ENCODE results near the gene LEMD1.

Gene LEMD1

DNA sequence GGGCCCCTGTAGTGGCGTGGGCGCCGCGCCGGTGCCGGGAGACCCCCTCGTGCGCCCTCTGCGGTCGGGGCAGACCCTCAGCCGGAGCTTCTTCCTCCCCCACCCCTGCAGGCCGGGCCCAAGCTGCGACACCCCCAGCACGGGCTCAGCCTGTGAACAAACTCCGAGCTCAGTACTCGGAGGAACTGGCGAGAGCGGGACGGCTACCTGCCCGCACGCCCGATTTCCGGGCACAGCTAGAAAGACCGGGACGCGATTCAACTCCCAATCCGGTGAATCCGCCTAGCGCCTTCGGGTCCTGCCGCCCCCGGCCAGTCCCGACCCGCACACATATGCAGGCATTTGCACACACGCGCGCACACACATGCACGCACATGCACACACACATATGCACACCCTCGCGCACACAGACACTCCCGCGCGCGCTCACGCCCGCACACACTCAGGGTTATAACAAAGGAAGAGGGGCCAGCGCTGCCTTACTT lies 34.6 kb upstream of the LEMD1 start:
- no peak overlapping the region for H3K4me2 ChIP-seq (ENCODE audit: low read length)
- H3K9ac ChIP-seq (ENCODE audit: low read length), result no peak overlapping the region
- H3K4me1 ChIP-seq (ENCODE audit: insufficient read depth, low read length, severe bottlenecking), result no peaks in the 10 kb centered on the region
- no peak overlapping the region for H3K27ac ChIP-seq (ENCODE audit: low read depth, low read length, poor library complexity, severe bottlenecking)
- H2AFZ ChIP-seq (ENCODE audit: low read length), result no peak overlapping the region
- H3K27me3 ChIP-seq (ENCODE audit: insufficient read depth, low read length), result 0 out of 2 replicates have a peak, but pooled peaks cover 5% of the 10 kb centered on the region
- H3K9me2 ChIP-seq (ENCODE audit: low read depth, low read length), result no peaks in the 10 kb centered on the region
- TF ChIP-seq, protein P1, sequence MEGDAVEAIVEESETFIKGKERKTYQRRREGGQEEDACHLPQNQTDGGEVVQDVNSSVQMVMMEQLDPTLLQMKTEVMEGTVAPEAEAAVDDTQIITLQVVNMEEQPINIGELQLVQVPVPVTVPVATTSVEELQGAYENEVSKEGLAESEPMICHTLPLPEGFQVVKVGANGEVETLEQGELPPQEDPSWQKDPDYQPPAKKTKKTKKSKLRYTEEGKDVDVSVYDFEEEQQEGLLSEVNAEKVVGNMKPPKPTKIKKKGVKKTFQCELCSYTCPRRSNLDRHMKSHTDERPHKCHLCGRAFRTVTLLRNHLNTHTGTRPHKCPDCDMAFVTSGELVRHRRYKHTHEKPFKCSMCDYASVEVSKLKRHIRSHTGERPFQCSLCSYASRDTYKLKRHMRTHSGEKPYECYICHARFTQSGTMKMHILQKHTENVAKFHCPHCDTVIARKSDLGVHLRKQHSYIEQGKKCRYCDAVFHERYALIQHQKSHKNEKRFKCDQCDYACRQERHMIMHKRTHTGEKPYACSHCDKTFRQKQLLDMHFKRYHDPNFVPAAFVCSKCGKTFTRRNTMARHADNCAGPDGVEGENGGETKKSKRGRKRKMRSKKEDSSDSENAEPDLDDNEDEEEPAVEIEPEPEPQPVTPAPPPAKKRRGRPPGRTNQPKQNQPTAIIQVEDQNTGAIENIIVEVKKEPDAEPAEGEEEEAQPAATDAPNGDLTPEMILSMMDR (IDR thresholded peaks at IDR 0.05; ENCODE audit: low read length), result no peak
- TF ChIP-seq EZH2 (IDR thresholded peaks at IDR 0.05; ENCODE audit: borderline replicate concordance, low read length), result no peak
- H3K4me3 ChIP-seq (ENCODE audit: low read depth, low read length, poor library complexity, severe bottlenecking), result no peak overlapping the region
- no peaks in the 10 kb centered on the region for H3K36me3 ChIP-seq (ENCODE audit: insufficient read depth, low read length)
- H3K79me2 ChIP-seq (ENCODE audit: insufficient read depth, low read length), result no peaks in the 10 kb centered on the region
- H3K9me3 ChIP-seq (ENCODE audit: low read length), result no peaks in the 10 kb centered on the region
- H3F3A ChIP-seq (ENCODE audit: insufficient read depth, low read length), result no peaks in the 10 kb centered on the region
- no peaks in the 10 kb centered on the region for H4K20me1 ChIP-seq (ENCODE audit: insufficient read depth, low read length)

DNA sequence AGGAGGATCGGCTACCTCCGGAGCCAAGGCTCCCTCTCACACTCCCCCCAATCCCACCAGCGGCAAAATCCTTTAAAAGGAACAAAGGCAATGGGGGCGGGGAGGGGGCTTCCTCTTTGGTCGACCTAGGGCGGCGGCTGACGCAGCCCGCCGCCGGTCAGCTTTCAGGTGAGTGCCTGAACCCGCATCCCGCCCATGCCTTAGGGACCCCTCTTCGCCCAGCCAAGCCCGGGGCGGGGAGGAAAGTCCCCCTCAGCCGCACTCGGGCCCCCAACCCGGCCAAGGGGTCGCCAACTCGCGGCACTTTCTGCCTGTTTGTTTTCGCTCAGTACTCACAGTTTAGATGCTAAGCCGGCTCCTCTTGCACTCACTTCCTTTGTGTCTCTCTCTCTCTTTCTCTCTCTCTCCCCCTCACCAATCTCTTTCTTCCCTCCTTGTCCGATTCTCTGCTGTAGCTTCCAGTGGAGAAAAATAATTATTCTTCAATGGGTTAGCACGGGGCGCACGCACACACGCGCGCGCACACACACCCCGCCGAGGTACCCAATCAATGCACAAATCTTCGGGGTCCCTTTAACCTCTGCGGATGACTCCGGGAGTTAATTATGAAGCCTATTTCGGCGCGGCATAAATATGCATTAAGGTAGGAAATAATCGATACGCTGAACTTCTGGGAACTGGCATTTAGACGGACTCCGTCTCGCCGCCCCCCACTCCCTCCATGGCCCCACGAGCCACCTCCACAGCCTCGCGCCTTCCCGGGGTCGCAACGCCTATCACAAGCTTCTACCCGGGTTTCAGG lies 33.9 kb upstream of the LEMD1 start, which contains the start of gene BLACAT1:
TSS of gene BLACAT1 (minus strand) at position 465 of the 802 bp plus-strand sequence.
- Histone ChIP-seq H3F3A (ENCODE audit: insufficient read depth, low read length) (no peaks in the 10 kb centered on the region), H3K79me2 (ENCODE audit: insufficient read depth, low read length) (no peaks in the 10 kb centered on the region), H3K36me3 (ENCODE audit: insufficient read depth, low read length) (no peaks in the 10 kb centered on the region), H2AFZ (ENCODE audit: low read length) (no peak within 1 kb of the TSS), H3K9me3 (ENCODE audit: low read length) (no peaks in the 10 kb centered on the region), H3K27me3 (ENCODE audit: insufficient read depth, low read length) (no peaks in the 10 kb centered on the region), H3K4me1 (ENCODE audit: insufficient read depth, low read length, severe bottlenecking) (no peaks in the 10 kb centered on the region), H3K27ac (ENCODE audit: low read depth, low read length, poor library complexity, severe bottlenecking) (no peak within 1 kb of the TSS), H4K20me1 (ENCODE audit: insufficient read depth, low read length) (no peaks in the 10 kb centered on the region), H3K9me2 (ENCODE audit: low read depth, low read length) (no peaks in the 10 kb centered on the region), H3K4me3 (ENCODE audit: low read depth, low read length, poor library complexity, severe bottlenecking) (no peak within 1 kb of the TSS), H3K9ac (ENCODE audit: low read length) (no peak within 1 kb of the TSS), H3K4me2 (ENCODE audit: low read length) (no peak within 1 kb of the TSS)
- TF ChIP-seq, protein P1 (IDR thresholded peaks at IDR 0.05; ENCODE audit: low read length), result no peak
- TF ChIP-seq EZH2 (IDR thresholded peaks at IDR 0.05; ENCODE audit: borderline replicate concordance, low read length), result no peak

DNA sequence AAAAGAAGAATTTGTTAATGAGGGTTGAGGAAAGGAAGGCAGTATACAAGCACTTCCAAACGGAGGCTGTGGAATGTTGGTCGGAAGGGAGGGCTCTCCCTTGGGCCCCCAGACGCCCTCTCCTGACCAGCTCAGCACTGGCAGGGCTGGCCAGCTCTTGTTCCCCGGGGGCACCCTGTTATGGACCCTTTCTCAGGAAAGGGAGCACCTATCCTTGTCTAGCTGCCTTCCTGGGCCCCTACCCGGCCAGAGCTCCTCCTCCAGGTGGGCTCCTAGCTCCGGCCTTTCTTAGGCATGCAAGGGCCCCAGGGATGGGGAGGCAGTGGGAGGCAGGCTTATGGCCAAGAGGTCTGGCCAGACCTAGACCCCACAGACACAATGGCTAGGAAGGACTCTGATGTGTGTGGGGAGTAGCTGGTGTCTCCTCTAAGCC lies 33.1 kb upstream of the LEMD1 start:
- Histone ChIP-seq H3K27me3 (ENCODE audit: insufficient read depth, low read length) (no peaks in the 10 kb centered on the region), H3K4me2 (ENCODE audit: low read length) (no peak overlapping the region), H3K27ac (ENCODE audit: low read depth, low read length, poor library complexity, severe bottlenecking) (no peak overlapping the region)

More for the DNA sequence above, 33.1 kb upstream of the LEMD1 start:
- H3K79me2 ChIP-seq (ENCODE audit: insufficient read depth, low read length), result no peaks in the 10 kb centered on the region
- H3K9ac ChIP-seq (ENCODE audit: low read length), result no peak overlapping the region
- H3K4me1 ChIP-seq (ENCODE audit: insufficient read depth, low read length, severe bottlenecking), result no peaks in the 10 kb centered on the region
- no peaks in the 10 kb centered on the region for H3K9me3 ChIP-seq (ENCODE audit: low read length)
- TF ChIP-seq, protein P1 (IDR thresholded peaks at IDR 0.05; ENCODE audit: low read length), result no peak
- no peak for TF ChIP-seq EZH2 (IDR thresholded peaks at IDR 0.05; ENCODE audit: borderline replicate concordance, low read length)
- H3K36me3 ChIP-seq (ENCODE audit: insufficient read depth, low read length), result no peaks in the 10 kb centered on the region
- H2AFZ ChIP-seq (ENCODE audit: low read length), result no peak overlapping the region
- no peaks in the 10 kb centered on the region for H3F3A ChIP-seq (ENCODE audit: insufficient read depth, low read length)
- H4K20me1 ChIP-seq (ENCODE audit: insufficient read depth, low read length), result no peaks in the 10 kb centered on the region
- H3K4me3 ChIP-seq (ENCODE audit: low read depth, low read length, poor library complexity, severe bottlenecking), result no peak overlapping the region
- H3K9me2 ChIP-seq (ENCODE audit: low read depth, low read length), result no peaks in the 10 kb centered on the region
